GM18870 (cell line): Measurements from ENCODE around the gene HLA-DOB.
"Not testable (repeated sequence)": the region's sequence is repeated elsewhere in the genome, so short reads cannot be mapped to it uniquely, and the experiment has no call there.

ENCODE experiments used
- ATAC-seq: cut with Tn5 transposase; IDR thresholded peaks from one replicate; pipeline ENCODE4 v1.9.1; 2021; ENCODE audit warnings: moderate library complexity; ENCODE audit not compliant: unreplicated experiment

Gene HLA-DOB

GRCh38 chr6:32815115-32815514 is 1.7 kb downstream of the HLA-DOB start:
- no peak for ATAC-seq

GRCh38 chr6:32814145-32814544 is 2.7 kb downstream of the HLA-DOB start:
- ATAC-seq = no peak

- no peak for ATAC-seq
Observed at GRCh38 chr6:32809171-32809570, 7.6 kb downstream of the HLA-DOB start.

DNA sequence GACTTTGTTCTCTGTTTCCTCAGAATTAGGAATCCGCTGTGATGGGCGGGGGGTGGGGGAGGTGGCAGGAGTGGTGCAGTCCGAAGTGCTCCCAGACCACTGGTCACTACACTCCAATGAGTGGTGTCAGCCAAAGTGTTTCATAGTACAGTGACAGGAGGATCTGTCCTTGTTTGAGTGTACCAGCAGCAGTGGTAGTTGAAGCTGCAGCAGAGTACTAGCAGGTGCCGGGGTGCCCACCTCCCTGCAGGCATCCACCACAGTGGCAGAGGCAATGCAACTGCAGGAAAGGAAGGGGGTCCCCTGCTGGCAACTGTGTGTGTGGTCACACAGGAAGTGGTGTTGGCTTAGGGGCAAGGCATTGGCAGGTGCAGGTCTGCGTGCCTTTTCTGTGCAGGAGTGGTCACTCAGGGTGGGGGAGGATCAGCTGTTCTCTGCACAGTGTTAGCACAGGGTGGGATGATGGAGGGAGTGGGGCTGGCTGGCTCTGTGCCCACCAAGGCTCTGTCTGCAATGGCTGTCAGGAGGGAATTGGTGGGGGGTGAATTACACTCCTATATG is 9.7 kb downstream of the HLA-DOB start:
- no peak for ATAC-seq

- not testable (repeated sequence) for ATAC-seq
Observed at GRCh38 chr6:32805404-32805803, 11.4 kb downstream of the HLA-DOB start.

GRCh38 chr6:32803416-32803815 is 13.4 kb downstream of the HLA-DOB start:
- ATAC-seq = no peak

DNA sequence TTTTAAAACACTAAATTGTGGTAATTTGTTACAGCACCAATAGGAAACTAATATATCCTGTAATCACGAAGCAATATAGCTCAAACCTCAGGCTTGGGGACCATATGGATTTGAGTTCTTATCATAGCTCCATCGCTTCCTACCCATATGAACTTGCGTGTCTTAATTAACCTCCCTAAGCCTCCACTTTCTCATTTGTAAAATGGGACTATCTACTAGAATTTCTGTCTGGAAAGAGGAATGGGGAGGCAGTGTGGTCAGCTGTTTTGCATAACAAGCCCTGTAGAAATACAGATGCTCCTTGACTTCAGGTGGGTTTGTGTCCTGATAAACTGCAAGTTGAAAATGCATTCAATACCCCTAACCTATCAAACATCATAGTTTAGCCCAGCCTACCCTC is 17.1 kb downstream of the HLA-DOB start:
- no peak for ATAC-seq

DNA sequence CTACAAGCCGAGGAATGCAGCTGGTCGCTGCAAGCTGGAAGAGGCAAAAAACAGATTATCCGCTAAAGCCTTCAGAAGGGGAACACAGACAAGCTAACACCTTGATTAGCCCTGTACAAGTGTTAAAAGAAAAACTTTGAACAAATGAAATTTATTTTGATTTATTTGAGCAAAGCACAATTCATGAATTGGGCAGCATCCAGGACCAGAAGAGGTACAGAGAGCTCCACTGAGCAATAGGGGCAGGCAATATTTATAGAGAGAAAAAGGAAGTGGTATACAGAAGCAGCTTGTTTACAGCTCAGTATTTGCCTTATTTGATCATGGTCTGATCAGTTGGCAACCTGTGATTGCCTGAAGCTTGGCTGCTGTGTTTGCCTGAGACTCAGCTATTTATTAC is 17.6 kb downstream of the HLA-DOB start:
- ATAC-seq = no peak

DNA sequence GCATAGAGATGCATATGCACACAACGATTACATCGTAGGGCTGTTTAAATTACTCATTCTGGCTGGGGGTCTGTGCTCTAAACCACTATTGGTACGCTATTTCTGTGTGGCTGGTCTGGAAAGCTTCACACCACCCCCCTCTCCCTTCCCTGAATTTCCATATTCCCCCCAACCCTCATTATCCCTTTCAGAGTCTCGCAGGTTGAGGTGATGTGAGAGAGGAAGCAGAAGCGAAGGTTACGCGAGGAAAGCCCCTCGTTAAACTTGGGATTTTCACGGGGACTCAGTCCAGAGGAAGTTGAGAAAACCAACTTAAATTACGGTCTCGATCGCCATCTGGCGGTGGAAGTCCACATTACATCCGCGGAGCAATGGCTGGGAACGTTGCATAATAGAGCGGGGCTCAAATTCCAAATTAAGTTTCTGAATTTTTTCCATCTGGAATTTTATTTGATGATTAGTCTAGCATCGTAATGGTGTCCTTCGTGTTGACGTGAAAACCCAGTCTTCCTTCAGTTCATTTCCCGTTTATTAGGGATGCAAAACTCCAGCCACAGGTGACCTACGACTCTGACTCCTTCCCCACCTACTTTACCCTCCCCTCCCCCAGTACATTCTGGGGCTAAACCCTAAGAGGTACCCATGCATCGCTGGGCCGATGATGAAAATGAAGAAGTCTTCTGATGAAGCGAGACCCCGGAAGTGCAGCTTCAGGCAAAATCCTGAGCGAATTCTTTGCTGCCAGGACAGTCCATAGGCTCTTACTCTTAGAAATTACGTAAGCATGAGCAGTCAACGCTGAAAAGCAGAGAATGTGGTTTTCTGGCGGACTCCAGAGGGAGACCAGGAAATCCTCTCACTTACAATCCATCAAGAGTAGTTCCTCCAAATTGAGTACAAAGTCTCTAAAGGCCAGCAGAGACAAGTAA is 19.7 kb downstream of the HLA-DOB start:
- no peak for ATAC-seq

DNA sequence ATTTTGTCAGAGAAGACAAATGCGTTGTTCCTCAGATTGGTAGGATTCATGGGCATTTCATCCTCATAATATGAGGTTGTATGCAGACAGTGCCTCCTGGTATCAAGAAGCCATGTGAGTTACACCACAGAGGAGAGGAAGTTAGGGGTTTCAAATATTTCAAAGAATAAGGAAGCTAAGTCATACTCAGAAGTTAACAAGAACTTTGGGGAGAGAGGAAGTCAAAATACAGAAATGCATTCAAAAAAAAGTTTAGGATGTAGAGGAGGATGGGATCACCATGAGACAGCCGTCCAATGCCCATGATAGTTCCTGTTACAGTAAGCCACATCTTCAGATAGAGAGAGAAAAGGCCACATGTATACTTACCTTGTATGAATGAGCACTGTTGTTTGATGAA is 22.3 kb downstream of the HLA-DOB start:
- ATAC-seq = no peak

- no peak for ATAC-seq
Observed at GRCh38 chr6:32792901-32793435, 23.8 kb downstream of the HLA-DOB start.

GRCh38 chr6:32790306-32790705 is 26.5 kb downstream of the HLA-DOB start:
- ATAC-seq = no peak

GRCh38 chr6:32785781-32786533 is 30.8 kb downstream of the HLA-DOB start:
- ATAC-seq = no peak

DNA sequence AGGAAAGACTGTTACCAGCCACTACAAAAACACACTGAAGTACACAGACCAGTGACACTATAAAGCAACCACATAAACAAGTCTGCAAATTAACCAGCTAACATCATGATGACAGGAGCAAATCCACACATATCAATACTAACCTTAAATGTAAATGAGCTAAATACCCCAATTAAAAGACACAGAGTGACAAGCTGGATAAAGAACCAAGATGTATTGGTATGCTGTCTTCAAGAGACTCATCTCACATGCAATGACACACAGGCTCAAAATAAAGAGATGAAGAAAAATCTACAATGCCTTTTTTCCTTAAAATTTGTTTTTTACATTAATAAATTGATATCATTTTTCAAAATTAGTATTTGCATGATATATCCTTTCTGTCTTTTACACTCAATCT is 33.9 kb downstream of the HLA-DOB start:
- ATAC-seq = not testable (repeated sequence)

GRCh38 chr6:32779036-32779435 is 37.8 kb downstream of the HLA-DOB start:
- no peak for ATAC-seq

GRCh38 chr6:32775071-32775470 is 41.7 kb downstream of the HLA-DOB start:
- no peak for ATAC-seq

DNA sequence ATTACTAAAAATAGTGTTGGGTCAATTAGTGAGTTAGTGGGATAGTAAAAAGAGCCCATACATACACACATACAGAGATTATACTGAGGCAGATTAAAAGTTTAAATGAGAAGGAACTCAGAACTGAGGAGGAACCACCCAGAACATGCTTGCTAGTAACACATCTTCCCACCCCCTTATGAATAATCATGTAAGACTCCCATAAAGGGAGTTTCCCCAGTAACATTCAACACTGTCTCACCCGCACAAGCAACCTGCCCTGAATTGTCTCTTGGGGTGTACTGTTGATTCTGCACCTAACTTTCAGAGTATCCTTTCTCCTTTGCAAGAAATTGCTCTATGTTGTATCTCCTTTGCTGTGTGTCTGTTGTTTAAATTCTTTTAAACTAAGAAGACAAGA is 42.4 kb downstream of the HLA-DOB start:
- no peak for ATAC-seq

DNA sequence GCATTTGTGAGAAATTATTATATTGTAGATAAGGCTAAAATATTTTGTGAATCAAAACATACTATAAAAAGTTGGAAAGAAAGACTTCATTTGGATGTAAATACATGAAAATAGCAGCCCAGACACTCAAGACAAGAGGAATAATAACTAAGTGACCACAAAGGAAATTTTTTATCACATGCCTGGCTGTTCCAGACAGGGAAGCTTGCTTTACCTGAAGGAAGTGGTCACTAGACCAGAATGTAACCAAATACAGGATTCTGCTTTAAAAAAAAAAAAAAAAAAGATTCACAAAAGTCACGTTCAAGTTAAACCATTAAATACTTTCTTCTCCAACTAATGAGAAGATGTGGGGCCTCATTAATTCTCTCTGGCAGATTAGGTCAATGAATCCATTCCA is 44.1 kb downstream of the HLA-DOB start:
- no peak for ATAC-seq

DNA sequence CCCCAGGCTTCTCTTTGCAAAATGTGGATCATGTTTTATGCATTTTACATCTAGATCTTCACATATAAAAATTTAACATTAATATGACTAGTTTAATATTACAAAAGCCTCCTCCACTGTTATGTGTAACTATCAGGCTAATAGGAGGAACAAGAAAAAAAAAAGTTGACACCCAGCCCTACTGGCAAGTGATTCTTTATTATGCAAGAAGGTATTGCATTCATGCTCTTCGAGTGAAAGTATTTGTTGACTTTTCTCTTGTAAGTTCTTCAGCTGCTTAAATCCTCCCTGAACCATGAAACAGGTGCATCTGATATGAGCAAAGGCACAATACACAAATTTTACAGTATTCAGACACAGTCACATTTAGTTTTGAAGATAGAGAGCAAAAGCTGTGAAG is 52.8 kb downstream of the HLA-DOB start:
- no peak for ATAC-seq

- no peak for ATAC-seq
Observed at GRCh38 chr6:32763421-32763820, 53.4 kb downstream of the HLA-DOB start, which contains the start of gene HLA-DQB2. Gene HLA-DQB2 (minus strand): TSS chr6:32763532. CDS start chr6:32763470, 62 bp downstream.
